RWPE2 (cell line): ENCODE data around the gene TNK2.

Experiments
- ATAC-seq: fragments of 200-7000 bp; cut with Tn5 transposase; 3 replicates; pipeline ENCODE4 v1.9.1; 2021; ENCODE audit warnings: low read depth
- DNase-seq: peaks from one replicate; pipeline ENCODE4 v3.0.0-alpha.2; 2020; ENCODE audit warnings: low spot score
- H3K27ac ChIP-seq: fragments of 450-650 bp; 2 replicates; pipeline ENCODE4 v1.5.1; 2017; ENCODE audit warnings: mild to moderate bottlenecking; ENCODE audit not compliant: poor library complexity, severe bottlenecking
- H3K27me3 ChIP-seq: fragments of 250-450 bp; sonication (Bioruptor Pico); 2 replicates; pipeline ENCODE4 v1.5.1; 2021; ENCODE audit warnings: mild to moderate bottlenecking, moderate library complexity; ENCODE audit not compliant: insufficient read depth, poor library complexity, severe bottlenecking
- H3K36me3 ChIP-seq: fragments of 250-450 bp; sonication (Bioruptor Pico); 2 replicates; pipeline ENCODE4 v1.5.1; 2020; ENCODE audit warnings: low read depth, mild to moderate bottlenecking, moderate library complexity
- H3K4me1 ChIP-seq: fragments of 250-450 bp; sonication (Bioruptor Pico); 2 replicates; pipeline ENCODE4 v1.5.1; 2021; ENCODE audit warnings: mild to moderate bottlenecking, moderate library complexity; ENCODE audit not compliant: insufficient read depth, poor library complexity, severe bottlenecking
- H3K4me3 ChIP-seq: fragments of 250-450 bp; sonication (Bioruptor Pico); 2 replicates; pipeline ENCODE4 v1.5.1; 2021; ENCODE audit warnings: mild to moderate bottlenecking, moderate library complexity; ENCODE audit not compliant: severe bottlenecking
- H3K9me3 ChIP-seq: fragments of 250-450 bp; sonication (Bioruptor Pico); 2 replicates; pipeline ENCODE4 v1.5.1; 2021; ENCODE audit warnings: mild to moderate bottlenecking, moderate library complexity; ENCODE audit not compliant: severe bottlenecking
- CTCF ChIP-seq: fragments of 450-650 bp; IDR thresholded peaks from one replicate; pipeline ENCODE4 v1.5.1; 2017; ENCODE audit warnings: mild to moderate bottlenecking, moderate library complexity; ENCODE audit not compliant: poor library complexity, severe bottlenecking

Gene TNK2

GRCh38 chr3:195888311-195888761 lies 20.0 kb downstream of the TNK2 start:
- H3K4me1 ChIP-seq: peaks cover 6% of the 10 kb centered on the region
- no peaks in the 10 kb centered on the region for H3K27me3 ChIP-seq
- no peak for ATAC-seq
- H3K9me3 ChIP-seq: no peaks in the 10 kb centered on the region
- peaks cover 37% of the 10 kb centered on the region for H3K36me3 ChIP-seq
- TF ChIP-seq CTCF: no peak
- H3K4me3 ChIP-seq: no peak overlapping the region
- DNase-seq: no peak
- no peak overlapping the region for H3K27ac ChIP-seq

- Histone ChIP-seq H3K27ac (no peak overlapping the region), H3K9me3 (no peaks in the 10 kb centered on the region), H3K4me3 (no peak overlapping the region), H3K36me3 (peaks cover 42% of the 10 kb centered on the region), H3K4me1 (no peaks in the 10 kb centered on the region), H3K27me3 (no peaks in the 10 kb centered on the region)
- ATAC-seq: no peak
- no peak for DNase-seq
- no peak for TF ChIP-seq CTCF
Measured at GRCh38 chr3:195887670-195888069, 20.7 kb downstream of the TNK2 start.

- no peaks in the 10 kb centered on the region for H3K27me3 ChIP-seq
- H3K4me3 ChIP-seq: no peak overlapping the region
- TF ChIP-seq CTCF: no peak
- no peaks in the 10 kb centered on the region for H3K9me3 ChIP-seq
- no peak for DNase-seq
- ATAC-seq: peak; percentile 50
- peaks cover 52% of the 10 kb centered on the region for H3K36me3 ChIP-seq
- H3K27ac ChIP-seq: peak overlapping the region; percentile 45
- no peaks in the 10 kb centered on the region for H3K4me1 ChIP-seq
Measured at GRCh38 chr3:195886181-195887141, 21.9 kb downstream of the TNK2 start.

GRCh38 chr3:195885036-195885891 lies 23.1 kb downstream of the TNK2 start:
- H3K27me3 ChIP-seq: no peaks in the 10 kb centered on the region
- TF ChIP-seq CTCF: no peak
- H3K4me1 ChIP-seq: no peaks in the 10 kb centered on the region

More at GRCh38 chr3:195885036-195885891, 23.1 kb downstream of the TNK2 start:
- peaks cover 48% of the 10 kb centered on the region for H3K36me3 ChIP-seq
- H3K4me3 ChIP-seq: no peak overlapping the region
- ATAC-seq (no peak), DNase-seq (peak; percentile 58)
- no peaks in the 10 kb centered on the region for H3K9me3 ChIP-seq
- peak overlapping the region; percentile 45 for H3K27ac ChIP-seq
